HG02943 (cell line): Measurements from ENCODE around the gene CADPS2.

Source experiments
- ATAC-seq: cut with Tn5 transposase; IDR thresholded peaks from one replicate; pipeline ENCODE4 v1.9.1; 2021; ENCODE audit warnings: mild to moderate bottlenecking, low read depth, moderate library complexity; ENCODE audit not compliant: unreplicated experiment

The CADPS2 gene

GRCh38 chr7:122550545-122550944, 335.7 kb downstream of the CADPS2 start:
- ATAC-seq, result no peak

DNA sequence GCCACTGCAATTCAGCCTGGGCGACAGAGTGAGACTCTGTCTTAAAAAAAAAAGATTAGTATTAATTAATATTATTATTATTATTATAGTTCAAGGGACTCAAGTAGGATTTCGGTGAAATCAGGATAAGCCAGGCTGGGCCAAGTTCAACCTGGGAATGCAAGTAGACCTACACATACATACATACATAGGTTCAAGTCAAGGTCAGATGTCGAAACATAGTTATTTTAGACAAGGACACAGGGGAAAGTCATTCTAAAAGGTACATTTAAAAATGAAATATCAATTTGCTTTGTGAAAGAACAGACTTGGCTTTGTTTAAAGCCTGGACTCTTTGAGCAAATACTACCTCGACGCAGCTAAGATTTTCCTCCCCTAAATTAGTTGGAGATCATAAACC, 336.7 kb downstream of the CADPS2 start:
- ATAC-seq, result no peak

GRCh38 chr7:122546496-122546895, 339.8 kb downstream of the CADPS2 start:
- no peak for ATAC-seq

- ATAC-seq, result peak; percentile 92
Observed at GRCh38 chr7:122544463-122544862, 341.8 kb downstream of the CADPS2 start.

- ATAC-seq, result no peak
Observed at GRCh38 chr7:122543891-122544290, 342.4 kb downstream of the CADPS2 start.

GRCh38 chr7:122543166-122543565, 343.1 kb downstream of the CADPS2 start:
- ATAC-seq, result no peak

- no peak for ATAC-seq
Observed at GRCh38 chr7:122535086-122535485, 351.2 kb downstream of the CADPS2 start.

- no peak for ATAC-seq
Observed at GRCh38 chr7:122532406-122533269, 353.6 kb downstream of the CADPS2 start.

GRCh38 chr7:122528879-122529481, 357.3 kb downstream of the CADPS2 start:
- ATAC-seq, result no peak

- no peak for ATAC-seq
Observed at GRCh38 chr7:122525355-122525754, 360.9 kb downstream of the CADPS2 start.

DNA sequence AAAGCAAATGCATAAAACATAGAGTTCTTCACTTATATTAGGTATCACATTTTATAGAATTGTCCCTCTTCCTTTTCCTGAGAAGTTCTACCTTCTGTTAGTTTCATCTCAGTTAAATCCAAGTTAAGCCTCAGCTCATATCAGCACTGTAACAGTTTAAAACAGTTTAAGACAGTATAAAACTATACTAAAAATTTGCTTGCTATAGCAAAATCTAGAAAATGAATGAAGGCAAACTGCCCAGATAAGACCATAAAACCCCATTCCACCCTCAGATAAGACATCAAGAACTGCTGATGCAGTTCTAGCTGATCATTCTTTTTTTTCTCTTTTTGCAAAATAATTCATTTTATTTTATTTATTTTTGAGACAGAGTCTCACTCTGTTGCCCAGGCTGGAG, 364.5 kb downstream of the CADPS2 start:
- ATAC-seq, result no peak

- no peak for ATAC-seq
Observed at GRCh38 chr7:122520971-122521555, 365.2 kb downstream of the CADPS2 start.

- no peak for ATAC-seq
Observed at GRCh38 chr7:122518488-122518887, 367.8 kb downstream of the CADPS2 start.

DNA sequence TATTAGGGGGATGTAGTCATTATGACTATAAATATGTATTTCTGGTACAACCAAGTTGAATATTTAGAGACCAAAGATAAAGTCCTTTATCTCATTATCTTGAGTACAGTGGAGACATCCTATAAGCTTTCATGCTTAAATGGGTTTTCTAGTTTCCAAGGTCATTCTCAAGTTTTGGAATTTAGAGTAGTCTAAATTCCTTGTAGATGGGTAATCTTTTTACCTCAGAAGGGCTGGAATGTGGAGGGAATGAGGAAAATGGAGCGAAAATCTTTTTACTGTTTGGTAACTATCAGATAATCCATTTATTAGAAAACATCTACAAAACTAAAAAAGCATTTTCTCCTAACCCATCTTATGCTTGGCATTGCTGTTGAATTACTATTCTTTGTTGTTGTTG, 368.7 kb downstream of the CADPS2 start:
- no peak for ATAC-seq

- no peak for ATAC-seq
Observed at GRCh38 chr7:122515404-122515803, 370.9 kb downstream of the CADPS2 start.

DNA sequence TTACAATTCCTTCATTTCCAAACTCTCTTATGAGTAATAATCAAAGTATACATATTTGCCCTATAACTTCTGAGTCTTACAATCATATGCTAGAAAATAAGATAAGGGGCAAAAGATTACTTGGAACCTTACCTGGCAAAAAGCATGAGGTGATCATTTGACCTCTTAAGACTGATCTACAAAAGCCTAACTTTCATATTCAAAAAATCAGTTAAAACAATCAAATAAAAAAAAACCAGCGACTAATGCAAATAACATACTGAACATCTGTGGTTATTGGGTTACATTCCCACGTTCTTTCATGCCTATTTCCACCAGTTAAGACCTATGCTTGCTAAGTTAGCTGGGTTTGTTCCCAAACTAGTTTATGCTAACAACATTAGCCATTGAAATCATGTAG, 375.0 kb downstream of the CADPS2 start:
- ATAC-seq, result no peak

DNA sequence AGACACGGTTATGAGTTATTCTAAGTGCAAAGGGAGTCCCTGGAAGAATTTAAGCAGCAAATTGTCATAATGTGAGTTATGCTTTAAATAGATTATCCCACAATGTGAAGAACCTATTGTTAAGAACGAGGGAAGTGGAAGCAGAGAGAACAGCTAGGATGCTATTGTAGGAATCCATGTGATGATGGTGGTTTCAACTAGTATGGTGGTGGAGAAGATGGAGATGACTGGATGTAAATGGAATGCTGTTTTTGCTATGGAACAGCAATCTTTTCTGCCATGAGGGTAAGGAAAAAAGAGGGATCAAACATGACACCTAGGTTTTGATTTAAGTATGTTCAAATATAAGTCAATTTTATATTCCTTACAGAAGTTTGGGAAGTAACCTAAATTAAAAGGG, 378.7 kb downstream of the CADPS2 start:
- no peak for ATAC-seq

DNA sequence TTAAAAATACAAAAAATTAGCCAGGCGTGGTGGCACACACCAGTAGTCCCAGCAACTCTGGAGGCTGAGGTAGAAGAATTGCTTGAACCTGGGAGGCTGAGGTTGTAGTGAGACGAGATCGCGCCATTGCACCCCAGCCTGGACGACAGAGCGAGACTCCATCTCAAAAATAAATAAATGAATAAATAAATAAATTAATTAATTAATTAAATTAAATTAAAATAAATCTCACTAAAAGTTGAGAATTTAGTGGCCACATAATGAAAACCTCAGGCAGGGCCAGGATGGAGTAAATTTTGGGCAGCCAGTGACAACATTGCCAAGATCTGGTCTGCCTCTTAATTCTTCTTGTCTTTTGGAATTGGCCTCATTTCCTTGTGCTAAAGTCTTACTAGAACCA, 394.3 kb downstream of the CADPS2 start:
- ATAC-seq, result no peak

GRCh38 chr7:122488241-122488640, 398.0 kb downstream of the CADPS2 start:
- ATAC-seq, result no peak

DNA sequence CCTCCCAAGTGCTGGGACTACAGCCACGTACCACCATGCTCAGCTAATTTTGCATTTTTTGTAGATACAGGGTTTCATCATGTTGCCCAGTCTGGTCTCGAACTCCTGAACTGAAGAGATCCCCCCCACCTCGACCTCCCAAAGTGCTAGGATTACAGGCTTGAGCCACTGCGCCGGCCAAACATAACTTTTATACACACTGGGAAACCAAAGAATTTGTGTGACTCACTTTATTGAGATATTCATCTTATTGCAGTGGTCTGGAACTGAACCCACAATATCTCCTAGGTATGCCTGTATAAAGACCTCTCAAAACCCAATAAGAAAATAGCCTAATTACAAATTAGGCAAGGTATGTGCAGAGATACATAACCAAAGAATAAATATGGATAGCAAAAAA, 399.1 kb downstream of the CADPS2 start:
- no peak for ATAC-seq

GRCh38 chr7:122485856-122486255, 400.4 kb downstream of the CADPS2 start:
- ATAC-seq, result no peak

DNA sequence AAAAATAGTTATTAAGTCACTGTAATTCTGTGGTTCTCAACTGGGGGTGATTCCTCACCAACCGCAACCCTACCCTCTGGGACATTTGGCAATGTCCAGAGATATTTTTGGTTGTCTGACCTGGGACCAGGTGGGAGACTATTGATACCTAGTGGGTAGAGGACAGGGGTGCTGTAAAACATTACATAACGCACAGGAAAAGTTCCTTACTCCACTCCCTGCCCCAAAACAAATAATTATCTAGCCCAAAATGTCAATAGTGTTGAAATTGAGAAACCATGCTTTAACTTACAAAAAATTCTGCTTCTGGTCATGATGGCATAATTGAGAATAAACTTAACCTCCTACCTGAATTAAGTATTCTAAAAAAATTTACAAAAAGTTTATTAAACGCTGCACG, 404.0 kb downstream of the CADPS2 start:
- no peak for ATAC-seq
